ENCODE measurements around the gene C1QTNF5. TPM values are rescaled to one million over a fixed set of nuclear protein-coding genes. Genes with fewer than 3 reads are reported as not detected.
A peak's percentile ranks its signal among the peaks of the same experiment; 100 is the strongest.

The C1QTNF5 gene
- total and polyA plus RNA-seq, 2 experiments from 2014 or later = 4.5 to 27.9 TPM

GRCh38 chr11:119375337-119376196 lies 34.9 kb upstream of the C1QTNF5 start:
- Histone ChIP-seq H3K9me2 (ENCODE audit: insufficient read depth) (no peaks in the 10 kb centered on the region), H3K9ac (peak overlapping the region; percentile 9; the same call in 1 of the 2 replicates), H4K20me1 (ENCODE audit: insufficient read depth) (no peaks in the 10 kb centered on the region), H3K36me3 (ENCODE audit: low read depth) (no peaks in the 10 kb centered on the region), H3K4me2 (ENCODE audit: unreplicated experiment) (peak overlapping the region; percentile 14), H3K9me3 (ENCODE audit: low read depth) (no peaks in the 10 kb centered on the region), H3K27me3 (replicated peaks; ENCODE audit: insufficient read depth) (no peaks in the 10 kb centered on the region), H2AFZ (no peak overlapping the region), H3K4me3 (no peak overlapping the region), H3F3A (ENCODE audit: insufficient read depth) (no peaks in the 10 kb centered on the region), H3K4me1 (ENCODE audit: insufficient read depth) (peaks cover 23% of the 10 kb centered on the region), H3K27ac (0 out of 2 replicates have a peak overlapping the region, but pooled peaks have one; percentile 19), H3K79me2 (ENCODE audit: insufficient read depth) (no peaks in the 10 kb centered on the region)
- peak; percentile 86 for DNase-seq
- WGBS, 2 experiments (ENCODE audit: low coverage in 1 of 2, low lambda C conversion rate in 2 of 2, missing lambda C conversion rate in 2 of 2) = 46 to 51% methylated on average over 13 of the region's 14 CpGs
- no peak for TF ChIP-seq EZH2phosphoT487 (IDR thresholded peaks at IDR 0.05; ENCODE audit: insufficient read depth, low read depth)
- no peak for TF ChIP-seq EZH2 (IDR thresholded peaks at IDR 0.05; ENCODE audit: insufficient read depth, poor library complexity, severe bottlenecking)
- in situ Hi-C loops (cut with MboI) = no loop called here

- Histone ChIP-seq H3K36me3 (ENCODE audit: low read depth) (no peaks in the 10 kb centered on the region), H3K9me3 (ENCODE audit: low read depth) (no peaks in the 10 kb centered on the region), H3K4me1 (ENCODE audit: insufficient read depth) (peaks cover 23% of the 10 kb centered on the region), H3K9me2 (ENCODE audit: insufficient read depth) (no peaks in the 10 kb centered on the region), H3K79me2 (ENCODE audit: insufficient read depth) (no peaks in the 10 kb centered on the region), H3K27ac (no peak overlapping the region), H3K4me2 (ENCODE audit: unreplicated experiment) (peak overlapping the region; percentile 5), H3K9ac (peak overlapping the region; percentile 2; the same call in 1 of the 2 replicates), H2AFZ (no peak overlapping the region), H3K4me3 (no peak overlapping the region), H3K27me3 (replicated peaks; ENCODE audit: insufficient read depth) (no peaks in the 10 kb centered on the region), H4K20me1 (ENCODE audit: insufficient read depth) (no peaks in the 10 kb centered on the region), H3F3A (ENCODE audit: insufficient read depth) (no peaks in the 10 kb centered on the region)
- 40 to 43% methylated on average over 11 of the region's 11 CpGs for WGBS, 2 experiments (ENCODE audit: low coverage in 1 of 2, low lambda C conversion rate in 2 of 2, missing lambda C conversion rate in 2 of 2)
- TF ChIP-seq EZH2phosphoT487 (IDR thresholded peaks at IDR 0.05; ENCODE audit: insufficient read depth, low read depth) = no peak
- no peak for TF ChIP-seq EZH2 (IDR thresholded peaks at IDR 0.05; ENCODE audit: insufficient read depth, poor library complexity, severe bottlenecking)
- in situ Hi-C loops (cut with MboI) = no loop called here
- peak; percentile 55 for DNase-seq
Measured at GRCh38 chr11:119374632-119375336, 34.1 kb upstream of the C1QTNF5 start.

GRCh38 chr11:119373921-119374631 lies 33.4 kb upstream of the C1QTNF5 start:
- no peak overlapping the region for H3K4me2 ChIP-seq (ENCODE audit: unreplicated experiment)
- in situ Hi-C loops (cut with MboI) = no loop called here
- H3K36me3 ChIP-seq (ENCODE audit: low read depth) = no peaks in the 10 kb centered on the region
- no peak for TF ChIP-seq EZH2phosphoT487 (IDR thresholded peaks at IDR 0.05; ENCODE audit: insufficient read depth, low read depth)
- no peak for TF ChIP-seq EZH2 (IDR thresholded peaks at IDR 0.05; ENCODE audit: insufficient read depth, poor library complexity, severe bottlenecking)
- no peaks in the 10 kb centered on the region for H3F3A ChIP-seq (ENCODE audit: insufficient read depth)
- 45 to 47% methylated on average over 5 of the region's 5 CpGs for WGBS, 2 experiments (ENCODE audit: low coverage in 1 of 2, low lambda C conversion rate in 2 of 2, missing lambda C conversion rate in 2 of 2)
- H3K9ac ChIP-seq = no peak overlapping the region
- H3K9me3 ChIP-seq (ENCODE audit: low read depth) = no peaks in the 10 kb centered on the region
- H4K20me1 ChIP-seq (ENCODE audit: insufficient read depth) = no peaks in the 10 kb centered on the region
- no peak overlapping the region for H3K27ac ChIP-seq
- DNase-seq = peak; percentile 83
- no peak overlapping the region for H2AFZ ChIP-seq
- H3K27me3 ChIP-seq (replicated peaks; ENCODE audit: insufficient read depth) = no peaks in the 10 kb centered on the region
- no peak overlapping the region for H3K4me3 ChIP-seq
- no peaks in the 10 kb centered on the region for H3K9me2 ChIP-seq (ENCODE audit: insufficient read depth)
- no peaks in the 10 kb centered on the region for H3K79me2 ChIP-seq (ENCODE audit: insufficient read depth)
- H3K4me1 ChIP-seq (ENCODE audit: insufficient read depth) = peaks cover 23% of the 10 kb centered on the region

Measured in GM23248 (cell line).